NCI-H748 treated with DMSO at 0.1 percent for 48 hours (cell line): ENCODE data around the gene WDR11.

ENCODE experiments used
- DNase-seq: peaks from one replicate; lab custom pipeline; 2025; lab: John Stamatoyannopoulos, UW

Gene WDR11

DNA sequence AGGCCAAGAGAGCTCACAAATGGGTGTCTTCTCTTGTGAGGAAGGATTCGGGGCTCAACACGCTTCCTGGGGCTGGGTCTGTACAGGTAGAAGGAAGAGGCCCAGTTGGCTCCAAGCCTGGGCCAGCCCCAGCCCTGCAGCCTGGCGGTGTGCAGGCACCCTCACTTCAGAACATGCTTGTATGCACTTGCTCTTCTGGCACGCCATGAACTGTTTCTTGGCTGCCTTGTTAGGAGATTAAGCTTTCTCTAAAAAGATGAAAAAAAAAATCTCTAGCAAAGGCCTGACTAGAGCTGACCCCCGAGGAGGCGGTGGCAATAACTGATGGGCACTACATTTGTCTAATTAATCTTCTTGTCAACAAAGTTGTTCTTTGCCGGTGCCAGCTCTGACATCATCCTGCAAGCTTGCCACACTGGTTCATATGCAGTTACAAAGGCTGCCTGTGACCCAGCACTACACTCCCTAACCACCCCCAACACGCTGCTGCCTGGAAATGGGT lies 94.7 kb downstream of the WDR11 start:
- no peak for DNase-seq

DNA sequence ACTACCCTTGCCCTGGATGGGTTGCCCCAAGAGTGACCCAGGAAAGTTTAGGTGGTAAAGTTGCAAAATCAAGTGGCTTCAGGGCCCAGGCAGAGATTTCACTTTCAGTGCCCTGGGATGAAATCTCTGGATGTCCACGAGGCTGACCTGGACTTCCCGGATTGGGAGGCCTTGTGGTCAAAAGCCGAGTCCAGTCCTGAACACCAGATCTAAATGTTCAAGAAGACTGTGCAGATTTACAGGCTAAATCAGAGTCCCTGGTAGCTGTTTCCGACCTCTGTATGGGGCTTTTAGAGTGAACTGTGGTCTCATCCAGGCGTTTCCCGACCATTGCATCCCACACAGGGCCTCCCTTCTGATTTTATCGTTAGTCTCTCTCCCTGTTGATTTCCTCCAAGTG lies 95.3 kb downstream of the WDR11 start:
- no peak for DNase-seq

DNA sequence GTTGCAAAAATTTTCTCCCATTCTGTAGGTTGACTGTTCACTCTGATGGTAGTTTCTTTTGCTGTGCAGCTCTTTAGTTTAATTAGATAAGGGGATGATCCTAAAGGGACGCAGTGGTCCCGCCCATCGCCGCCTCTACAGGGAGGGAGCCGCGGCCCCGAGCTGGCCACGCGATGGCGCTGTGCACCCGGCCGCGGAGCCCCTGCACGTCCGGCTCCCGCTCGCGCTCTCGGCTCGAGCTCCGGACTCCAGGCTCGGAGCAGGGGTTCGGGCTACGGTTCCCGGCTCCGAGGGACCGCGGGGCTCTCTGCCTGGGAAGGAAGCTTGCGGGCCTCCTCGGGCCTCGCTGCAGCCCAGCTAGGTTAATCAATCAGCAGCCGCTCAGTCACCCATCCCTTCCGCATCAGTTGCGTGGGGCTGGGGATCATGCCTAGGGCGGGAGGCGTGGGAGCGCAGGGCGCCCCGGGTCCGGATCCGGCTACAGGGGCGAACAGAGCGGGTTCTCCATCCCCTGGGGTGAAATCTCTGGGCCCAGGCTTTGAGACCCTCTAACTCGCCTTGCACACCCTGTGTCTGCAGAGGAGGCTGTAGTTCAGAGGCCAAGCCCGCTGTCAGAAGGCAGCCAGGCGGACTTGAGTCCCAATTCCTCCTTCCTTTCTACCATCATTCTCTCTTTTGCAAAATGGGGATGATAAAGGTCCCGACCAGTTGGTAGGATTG lies 97.9 kb downstream of the WDR11 start:
- DNase-seq = no peak

DNA sequence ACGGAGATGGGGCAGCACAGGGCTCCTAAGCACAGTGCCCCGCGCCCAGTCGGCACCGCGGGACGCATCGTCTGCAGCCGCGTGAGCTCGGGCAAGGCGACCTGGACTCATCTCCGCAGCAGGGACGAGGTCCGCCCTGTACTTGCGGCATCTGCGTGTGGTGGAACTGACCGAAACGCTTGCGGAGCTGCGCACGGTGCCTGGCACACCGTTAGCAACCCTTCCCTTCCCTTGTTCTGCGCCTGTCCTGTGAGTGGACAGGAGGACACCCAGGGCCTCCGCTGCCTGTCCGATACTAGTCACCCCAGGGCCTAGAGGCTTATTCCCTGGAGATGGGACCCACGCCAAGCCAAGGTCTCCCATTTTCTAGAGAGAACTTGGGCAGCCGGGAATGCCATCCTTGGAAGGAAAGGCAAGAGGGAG lies 98.5 kb downstream of the WDR11 start:
- DNase-seq = no peak

DNA sequence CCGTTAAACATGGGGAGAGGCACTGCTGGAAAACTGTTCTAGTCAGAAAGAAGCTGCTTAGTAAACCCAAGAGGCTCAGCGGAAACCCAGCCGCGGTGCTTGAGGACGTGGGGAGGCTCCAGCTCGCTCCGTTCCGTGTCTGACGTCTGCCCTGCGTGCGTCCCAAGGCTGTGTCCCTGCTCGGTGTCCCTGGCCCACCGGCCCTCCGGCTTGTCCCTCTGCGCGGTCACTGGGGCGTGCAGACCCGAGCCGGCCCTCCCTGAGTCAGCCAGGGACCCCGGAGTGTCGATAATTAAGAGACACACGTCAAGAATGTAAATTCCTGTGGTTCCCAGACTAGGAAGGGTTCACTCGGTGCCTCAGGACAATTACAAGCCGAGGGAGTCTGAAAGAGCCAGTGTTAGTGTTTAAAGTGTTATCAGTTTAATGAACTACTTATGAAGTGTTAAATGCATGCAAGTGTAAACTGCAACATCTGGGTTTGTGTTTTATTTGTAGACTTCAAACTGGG lies 98.9 kb downstream of the WDR11 start:
- DNase-seq = no peak

DNA sequence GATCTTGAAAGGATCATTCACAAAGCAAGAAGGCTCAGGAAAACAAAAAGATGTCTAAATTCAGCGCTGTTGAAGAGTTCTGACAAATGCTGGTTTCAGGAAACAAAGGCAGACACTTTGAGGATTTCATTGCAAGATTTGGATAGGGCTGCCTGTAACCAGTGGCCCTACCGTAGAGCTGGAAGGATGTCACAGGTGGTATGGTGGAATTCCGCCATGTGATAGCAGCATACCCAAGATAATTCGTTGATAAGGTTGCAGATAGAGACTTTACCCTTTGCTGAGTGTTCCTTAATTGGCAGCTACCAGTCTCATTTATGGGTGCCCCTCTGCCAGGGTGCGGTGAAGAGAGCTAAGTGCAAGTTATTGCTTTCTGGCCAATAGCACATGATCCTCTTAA lies 100.1 kb downstream of the WDR11 start:
- no peak for DNase-seq

GRCh38 chr10:120953897-120954296 lies 102.7 kb downstream of the WDR11 start:
- DNase-seq = no peak
